ENCODE data around the gene DHRSX.
"Not testable (repeated sequence)": the region's sequence is repeated elsewhere in the genome, so short reads cannot be mapped to it uniquely, and the experiment has no call there.

Gene DHRSX

GRCh38 chrX:2267890-2268289 is 232.9 kb downstream of the DHRSX start:
- Histone ChIP-seq H3K9me3 (no peaks in the 10 kb centered on the region), H3K27me3 (no peaks in the 10 kb centered on the region), H3K4me3 (ENCODE audit: low read depth, low read length) (no peak overlapping the region), H3K4me1 (no peaks in the 10 kb centered on the region), H3K36me3 (no peaks in the 10 kb centered on the region)
- no peak for TF ChIP-seq CTCF (IDR thresholded peaks at IDR 0.05; ENCODE audit: low read depth, low read length)
- no peak for DNase-seq

GRCh38 chrX:2266445-2267349 is 234.1 kb downstream of the DHRSX start:
- H3K36me3 ChIP-seq = no peaks in the 10 kb centered on the region
- H3K4me3 ChIP-seq (ENCODE audit: low read depth, low read length) = no peak overlapping the region
- H3K27me3 ChIP-seq = no peaks in the 10 kb centered on the region
- TF ChIP-seq CTCF (IDR thresholded peaks at IDR 0.05; ENCODE audit: low read depth, low read length) = no peak
- no peaks in the 10 kb centered on the region for H3K4me1 ChIP-seq
- H3K9me3 ChIP-seq = no peaks in the 10 kb centered on the region
- DNase-seq = no peak

- H3K9me3 ChIP-seq; H3K27me3 ChIP-seq; H3K4me1 ChIP-seq; DNase-seq; H3K4me3 ChIP-seq (ENCODE audit: low read depth, low read length); H3K36me3 ChIP-seq: not testable (repeated sequence)
Observed at GRCh38 chrX:2265658-2266444, 234.9 kb downstream of the DHRSX start.

- Histone ChIP-seq H3K9me3 (no peaks in the 10 kb centered on the region), H3K27me3 (no peaks in the 10 kb centered on the region), H3K4me1 (no peaks in the 10 kb centered on the region), H3K36me3 (no peaks in the 10 kb centered on the region), H3K4me3 (ENCODE audit: low read depth, low read length) (no peak overlapping the region)
- no peak for TF ChIP-seq CTCF (IDR thresholded peaks at IDR 0.05; ENCODE audit: low read depth, low read length)
- no peak for DNase-seq
Observed at GRCh38 chrX:2264179-2265030, 236.4 kb downstream of the DHRSX start.

GRCh38 chrX:2263203-2263602 is 237.6 kb downstream of the DHRSX start:
- TF ChIP-seq CTCF (IDR thresholded peaks at IDR 0.05; ENCODE audit: low read depth, low read length) = no peak
- Histone ChIP-seq H3K4me1 (no peaks in the 10 kb centered on the region), H3K4me3 (ENCODE audit: low read depth, low read length) (no peak overlapping the region), H3K27me3 (no peaks in the 10 kb centered on the region), H3K9me3 (no peaks in the 10 kb centered on the region), H3K36me3 (no peaks in the 10 kb centered on the region)
- DNase-seq = no peak

- Histone ChIP-seq H3K4me1 (no peaks in the 10 kb centered on the region), H3K36me3 (no peaks in the 10 kb centered on the region), H3K4me3 (ENCODE audit: low read depth, low read length) (no peak overlapping the region), H3K27me3 (no peaks in the 10 kb centered on the region), H3K9me3 (no peaks in the 10 kb centered on the region)
- no peak for TF ChIP-seq CTCF (IDR thresholded peaks at IDR 0.05; ENCODE audit: low read depth, low read length)
- DNase-seq = no peak
Observed at GRCh38 chrX:2262668-2263055, 238.1 kb downstream of the DHRSX start.

Measured in BE2C (cell line).